Muscle layer of colon (tissue), 2 donors: ENCODE data around the gene CACNA1G.

Experiments used
- H3K27ac ChIP-seq: one replicate; pipeline ENCODE4 v1.7.0; 2013; ENCODE audit warnings: low read depth, mild to moderate bottlenecking, low read length, moderate library complexity
- H3K27me3 ChIP-seq, 2 donors: one replicate each; pipeline ENCODE4 v1.7.0; 2013; ENCODE audit warnings: low read length in 2 of 2, mild to moderate bottlenecking in 2 of 2; ENCODE audit not compliant: insufficient read depth in 2 of 2, control insufficient read depth in 1 of 2
- H3K36me3 ChIP-seq: one replicate; pipeline ENCODE4 v1.7.0; 2013; ENCODE audit warnings: mild to moderate bottlenecking, low read length; ENCODE audit not compliant: insufficient read depth
- H3K4me1 ChIP-seq: one replicate; pipeline ENCODE4 v1.7.0; 2013; ENCODE audit warnings: mild to moderate bottlenecking, low read length; ENCODE audit not compliant: insufficient read depth
- H3K4me3 ChIP-seq, 2 donors: one replicate each; pipeline ENCODE4 v1.7.0; 2013; ENCODE audit warnings: low read length in 2 of 2, low read depth in 1 of 2, mild to moderate bottlenecking in 1 of 2, moderate library complexity in 1 of 2
- H3K9ac ChIP-seq: one replicate; pipeline ENCODE4 v1.7.0; 2013; ENCODE audit warnings: low read length
- H3K9me3 ChIP-seq: one replicate; pipeline ENCODE4 v1.7.0; 2013; ENCODE audit warnings: mild to moderate bottlenecking, low read length
- donor health status: abdominal sarcoma.
- donor health status: Adenocarcinoma of cecum.

Gene CACNA1G

DNA sequence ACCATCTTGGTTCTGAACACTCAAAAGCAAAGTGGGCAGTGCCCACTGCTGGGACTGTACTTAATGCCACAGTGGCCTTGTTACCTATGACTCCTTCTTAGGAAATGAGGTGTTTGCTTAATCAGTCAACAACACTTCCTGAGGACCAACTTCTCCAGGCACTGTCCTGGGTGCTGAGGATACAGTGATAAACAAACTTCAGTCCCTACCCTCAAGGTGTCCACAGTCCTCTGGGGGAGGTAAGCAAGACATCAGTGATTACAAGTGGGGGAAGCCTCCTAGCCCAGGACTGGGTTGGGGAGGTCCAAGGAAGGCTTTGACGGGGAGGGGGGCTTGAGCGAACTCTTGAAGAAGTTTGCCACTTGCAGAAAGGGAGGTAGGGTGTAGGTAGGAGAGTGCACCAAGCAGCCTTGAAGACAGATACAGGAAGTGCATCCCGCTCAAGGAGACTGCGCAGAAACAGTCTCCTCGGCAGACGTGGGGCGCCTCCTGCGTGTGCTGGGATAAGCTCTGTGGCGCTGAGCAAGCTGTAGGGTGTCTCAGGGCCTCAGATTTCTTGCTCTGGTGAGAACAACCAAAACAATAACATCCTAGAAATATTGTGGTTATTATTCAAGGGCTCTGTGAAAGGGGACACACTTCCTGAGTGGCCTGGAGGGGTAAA, 71.5 kb downstream of the CACNA1G start:
- H3K27ac ChIP-seq = no peak overlapping the region
- H3K4me1 ChIP-seq = peaks cover 12% of the 10 kb centered on the region
- peaks cover 25 to 33% of the 10 kb centered on the region in 2 donors for H3K27me3 ChIP-seq
- H3K4me3 ChIP-seq = no peak overlapping the region
- no peaks in the 10 kb centered on the region for H3K36me3 ChIP-seq
- H3K9ac ChIP-seq = no peak overlapping the region
- no peaks in the 10 kb centered on the region for H3K9me3 ChIP-seq

- no peak overlapping the region for H3K27ac ChIP-seq
- H3K4me3 ChIP-seq = no peak overlapping the region
- no peaks in the 10 kb centered on the region for H3K36me3 ChIP-seq
- H3K9me3 ChIP-seq = no peaks in the 10 kb centered on the region
- peaks cover 12% of the 10 kb centered on the region for H3K4me1 ChIP-seq
- no peak overlapping the region for H3K9ac ChIP-seq
- H3K27me3 ChIP-seq = peaks cover 25 to 33% of the 10 kb centered on the region in 2 donors
Measured at GRCh38 chr17:50632637-50633036, 72.1 kb downstream of the CACNA1G start.

GRCh38 chr17:50633683-50634082, 73.2 kb downstream of the CACNA1G start:
- H3K27ac ChIP-seq = no peak overlapping the region
- H3K9me3 ChIP-seq = no peaks in the 10 kb centered on the region
- H3K9ac ChIP-seq = no peak overlapping the region
- no peak overlapping the region for H3K4me3 ChIP-seq
- peaks cover 18 to 33% of the 10 kb centered on the region in 2 donors for H3K27me3 ChIP-seq
- no peaks in the 10 kb centered on the region for H3K36me3 ChIP-seq
- H3K4me1 ChIP-seq = peaks cover 15% of the 10 kb centered on the region

GRCh38 chr17:50634224-50634914, 73.9 kb downstream of the CACNA1G start, which contains the start of gene ABCC3:
TSS of gene ABCC3 (plus strand) at chr17:50634881. CDS start at chr17:50634937, 56 bp downstream.
- Histone ChIP-seq H3K4me1 (peaks cover 22% of the 10 kb centered on the region), H3K9me3 (no peaks in the 10 kb centered on the region), H3K9ac (no peak within 1 kb of the TSS), H3K27me3 (peaks cover 18 to 32% of the 10 kb centered on the region in 2 donors), H3K4me3 (peak within 1 kb of the TSS; percentile 16 to 26), H3K36me3 (no peaks in the 10 kb centered on the region), H3K27ac (no peak within 1 kb of the TSS)

DNA sequence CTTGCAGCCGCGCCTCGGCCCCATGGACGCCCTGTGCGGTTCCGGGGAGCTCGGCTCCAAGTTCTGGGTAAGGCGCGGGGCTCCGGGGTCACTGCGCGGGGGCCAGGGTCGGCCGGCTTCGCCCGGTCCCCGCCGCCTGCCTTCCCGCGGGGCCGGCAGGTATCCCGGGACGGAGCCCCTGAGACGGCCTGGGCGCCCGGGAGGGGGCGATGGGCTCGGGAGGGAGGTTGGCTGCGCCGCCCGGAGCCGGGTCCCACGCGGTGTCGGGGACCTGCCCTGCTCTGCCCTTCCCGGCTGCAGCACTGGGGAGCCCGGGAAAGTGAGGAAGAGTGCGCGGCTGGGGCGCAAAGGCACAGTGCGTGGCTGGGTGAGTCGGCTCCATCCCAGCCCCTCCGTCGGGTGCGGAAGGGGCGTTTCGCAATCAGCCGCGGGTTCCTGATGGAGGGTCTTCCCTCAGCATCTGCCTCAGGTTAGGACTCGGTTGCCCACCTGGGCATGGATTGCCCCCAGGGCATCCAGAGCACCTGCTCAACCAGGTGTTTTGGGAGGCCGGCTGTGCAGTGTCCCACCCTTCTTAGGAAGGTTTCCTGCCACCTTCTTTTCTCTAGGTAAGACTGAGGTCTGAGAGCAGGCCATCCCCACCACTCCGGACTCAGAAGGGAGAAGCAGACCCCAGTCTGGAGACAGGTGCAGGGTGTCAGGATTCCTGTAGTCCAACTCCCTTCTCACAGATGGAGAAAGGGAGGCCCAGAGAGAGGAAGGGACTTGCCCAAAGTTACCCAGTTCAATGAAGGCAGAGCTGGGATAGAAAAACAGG, 74.6 kb downstream of the CACNA1G start:
- peaks cover 25% of the 10 kb centered on the region for H3K4me1 ChIP-seq
- H3K27ac ChIP-seq = no peak overlapping the region
- no peak overlapping the region for H3K9ac ChIP-seq
- no peaks in the 10 kb centered on the region for H3K36me3 ChIP-seq
- peaks cover 18 to 29% of the 10 kb centered on the region in 2 donors for H3K27me3 ChIP-seq
- peak overlapping the region; percentile 16 to 26 for H3K4me3 ChIP-seq
- no peaks in the 10 kb centered on the region for H3K9me3 ChIP-seq

- Histone ChIP-seq H3K27ac (no peak overlapping the region), H3K36me3 (no peaks in the 10 kb centered on the region), H3K4me3 (no peak overlapping the region), H3K4me1 (peaks cover 25% of the 10 kb centered on the region), H3K27me3 (peaks cover 18 to 29% of the 10 kb centered on the region in 2 donors), H3K9ac (no peak overlapping the region), H3K9me3 (no peaks in the 10 kb centered on the region)
Measured at GRCh38 chr17:50635732-50635981, 75.1 kb downstream of the CACNA1G start.

GRCh38 chr17:50635982-50636803, 75.7 kb downstream of the CACNA1G start:
- Histone ChIP-seq H3K4me1 (peaks cover 25% of the 10 kb centered on the region), H3K9me3 (no peaks in the 10 kb centered on the region), H3K36me3 (no peaks in the 10 kb centered on the region), H3K9ac (no peak overlapping the region), H3K27me3 (peaks cover 18 to 29% of the 10 kb centered on the region in 2 donors), H3K4me3 (no peak overlapping the region), H3K27ac (no peak overlapping the region)

DNA sequence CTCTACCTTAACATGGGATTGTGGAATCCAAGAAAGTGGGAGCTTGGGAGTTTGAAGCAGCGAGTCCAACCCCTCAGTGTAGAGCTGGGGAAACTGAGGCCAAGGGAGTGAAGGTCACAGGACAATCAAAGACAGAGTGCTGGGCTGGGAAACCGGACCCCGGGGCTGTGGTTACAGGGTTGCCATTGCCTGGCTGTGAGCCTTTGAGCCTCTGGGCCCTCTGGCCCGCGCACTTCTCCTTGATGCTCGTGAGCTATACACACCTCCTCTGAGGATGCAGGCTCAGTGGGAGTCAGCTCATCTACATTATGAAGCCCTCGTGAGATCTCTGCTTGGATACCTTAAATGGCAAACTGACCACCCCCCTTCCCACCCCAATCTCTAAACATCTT, 76.3 kb downstream of the CACNA1G start:
- Histone ChIP-seq H3K9me3 (no peaks in the 10 kb centered on the region), H3K36me3 (no peaks in the 10 kb centered on the region), H3K4me3 (no peak overlapping the region), H3K4me1 (peaks cover 25% of the 10 kb centered on the region), H3K27me3 (peaks cover 18 to 29% of the 10 kb centered on the region in 2 donors), H3K27ac (no peak overlapping the region), H3K9ac (no peak overlapping the region)

DNA sequence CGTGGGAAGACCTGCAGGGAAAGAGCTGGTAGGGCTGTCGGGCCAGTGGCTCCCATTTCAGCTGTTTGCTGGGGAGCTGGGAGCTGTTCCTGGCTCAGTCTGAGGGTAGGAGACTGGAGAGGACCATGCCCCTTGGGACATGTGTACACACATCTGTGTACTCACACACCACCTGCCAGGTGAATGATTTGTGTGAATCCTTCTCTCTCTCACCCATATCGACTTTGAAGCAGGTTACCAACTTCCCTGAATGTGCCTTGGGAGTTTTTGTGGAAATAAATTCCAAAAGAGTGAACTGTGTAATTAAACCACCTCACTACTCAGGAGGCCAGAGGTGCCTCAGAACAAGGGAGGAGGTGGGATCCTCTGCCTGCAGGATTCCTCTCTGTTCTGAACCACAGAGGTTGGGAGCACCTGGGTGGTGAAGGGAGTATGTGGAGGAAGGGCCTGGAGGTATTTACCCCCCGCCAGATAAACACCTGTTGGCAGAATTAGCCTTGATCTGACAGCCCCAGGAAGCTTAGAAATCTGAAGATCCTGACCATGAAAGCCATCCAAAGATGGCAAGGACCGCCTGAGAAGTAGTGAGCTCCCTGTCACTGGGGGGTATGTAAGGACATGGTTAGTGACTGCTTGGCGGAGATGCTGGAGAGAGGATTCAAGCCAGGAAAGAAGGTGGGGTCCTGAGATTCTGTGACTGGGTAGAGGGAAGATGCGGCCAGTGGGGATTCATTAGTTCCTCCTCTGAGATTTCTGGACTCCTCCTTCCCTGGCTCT, 77.5 kb downstream of the CACNA1G start:
- Histone ChIP-seq H3K27ac (no peak overlapping the region), H3K27me3 (peaks cover 18 to 29% of the 10 kb centered on the region in 2 donors), H3K9me3 (no peaks in the 10 kb centered on the region), H3K9ac (no peak overlapping the region), H3K36me3 (no peaks in the 10 kb centered on the region), H3K4me3 (no peak overlapping the region), H3K4me1 (peaks cover 25% of the 10 kb centered on the region)

- Histone ChIP-seq H3K27me3 (peaks cover 18 to 29% of the 10 kb centered on the region in 2 donors), H3K9ac (no peak overlapping the region)
Measured at GRCh38 chr17:50638606-50638965, 78.1 kb downstream of the CACNA1G start.

More at GRCh38 chr17:50638606-50638965, 78.1 kb downstream of the CACNA1G start:
- Histone ChIP-seq H3K36me3 (no peaks in the 10 kb centered on the region), H3K27ac (no peak overlapping the region), H3K4me1 (peaks cover 25% of the 10 kb centered on the region), H3K9me3 (no peaks in the 10 kb centered on the region), H3K4me3 (no peak overlapping the region)
